ENCODE data around the gene SLC4A7.

- TF ChIP-seq CTCF (IDR thresholded peaks at IDR 0.05 in 4 of 5, conservative IDR thresholded peaks at IDR 0.05 in 1 of 5), result no peak
- no peak for TF ChIP-seq POLR2A (IDR thresholded peaks at IDR 0.05)
These were observed 20.6 kb upstream of the SLC4A7 start for GRCh38 chr3:27504749-27505148.

Data from gastrocnemius medialis (tissue), 4 donors.